HFF-Myc (cell line): ENCODE data around the gene TRMT10A.

Experiments
- DNase-seq: peaks from one replicate; pipeline ENCODE4 v3.0.0-alpha.2; 2011; ENCODE audit warnings: low read depth; ENCODE audit errors: extremely low read depth
- H3K4me3 ChIP-seq: replicated peaks from 2 replicates; pipeline ENCODE4 v1.5.1; 2011; ENCODE audit warnings: low read depth, mild to moderate bottlenecking, control low read depth, low read length
- TF ChIP-seq, protein P1 (sequence below): IDR thresholded peaks from 2 replicates; pipeline ENCODE4 v1.5.1; 2012; ENCODE audit warnings: mild to moderate bottlenecking, low read depth, low read length, control low read depth; ENCODE audit errors: missing control alignments

TRMT10A gene

DNA sequence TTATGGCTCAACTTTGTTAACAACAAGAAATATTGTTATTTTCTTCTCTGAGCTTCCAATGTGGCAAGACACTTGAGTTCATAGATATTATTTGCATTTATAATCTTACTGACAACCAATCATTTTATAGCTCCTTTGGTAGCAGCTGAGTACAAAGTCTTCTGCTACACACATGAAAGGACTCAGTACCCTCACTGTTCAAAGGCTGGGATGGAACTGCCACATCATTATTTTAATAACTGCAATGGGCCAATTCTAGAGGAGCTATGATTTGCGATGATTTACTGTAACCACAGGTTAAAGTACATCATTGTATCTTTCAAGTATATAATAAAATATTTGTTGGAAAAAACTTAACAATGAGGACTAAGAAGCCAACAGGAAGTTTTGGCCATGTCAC lies 21.7 kb upstream of the TRMT10A start:
- TF ChIP-seq, protein P1, sequence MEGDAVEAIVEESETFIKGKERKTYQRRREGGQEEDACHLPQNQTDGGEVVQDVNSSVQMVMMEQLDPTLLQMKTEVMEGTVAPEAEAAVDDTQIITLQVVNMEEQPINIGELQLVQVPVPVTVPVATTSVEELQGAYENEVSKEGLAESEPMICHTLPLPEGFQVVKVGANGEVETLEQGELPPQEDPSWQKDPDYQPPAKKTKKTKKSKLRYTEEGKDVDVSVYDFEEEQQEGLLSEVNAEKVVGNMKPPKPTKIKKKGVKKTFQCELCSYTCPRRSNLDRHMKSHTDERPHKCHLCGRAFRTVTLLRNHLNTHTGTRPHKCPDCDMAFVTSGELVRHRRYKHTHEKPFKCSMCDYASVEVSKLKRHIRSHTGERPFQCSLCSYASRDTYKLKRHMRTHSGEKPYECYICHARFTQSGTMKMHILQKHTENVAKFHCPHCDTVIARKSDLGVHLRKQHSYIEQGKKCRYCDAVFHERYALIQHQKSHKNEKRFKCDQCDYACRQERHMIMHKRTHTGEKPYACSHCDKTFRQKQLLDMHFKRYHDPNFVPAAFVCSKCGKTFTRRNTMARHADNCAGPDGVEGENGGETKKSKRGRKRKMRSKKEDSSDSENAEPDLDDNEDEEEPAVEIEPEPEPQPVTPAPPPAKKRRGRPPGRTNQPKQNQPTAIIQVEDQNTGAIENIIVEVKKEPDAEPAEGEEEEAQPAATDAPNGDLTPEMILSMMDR = no peak
- no peak for DNase-seq
- no peak overlapping the region for H3K4me3 ChIP-seq

DNA sequence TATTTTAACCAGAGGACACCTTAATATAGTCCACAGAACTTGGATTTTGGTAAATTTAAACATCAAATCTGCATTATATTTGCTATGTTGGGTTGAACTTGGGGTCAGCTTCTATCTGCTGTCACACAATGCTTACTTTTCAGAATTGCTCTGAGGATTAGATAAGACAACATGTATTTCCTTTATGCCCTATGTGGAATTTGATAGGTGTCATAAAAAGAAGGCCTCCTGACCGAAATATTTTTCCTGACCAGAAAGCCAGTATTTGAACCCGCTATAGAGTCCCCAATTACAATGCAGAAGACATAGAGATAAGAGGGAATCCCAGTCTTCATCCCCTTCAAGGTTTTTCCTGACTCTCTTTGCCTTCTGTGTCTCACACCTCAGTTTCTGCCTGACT lies 14.9 kb upstream of the TRMT10A start:
- no peak for DNase-seq
- no peak overlapping the region for H3K4me3 ChIP-seq
- TF ChIP-seq, protein P1 = no peak

DNA sequence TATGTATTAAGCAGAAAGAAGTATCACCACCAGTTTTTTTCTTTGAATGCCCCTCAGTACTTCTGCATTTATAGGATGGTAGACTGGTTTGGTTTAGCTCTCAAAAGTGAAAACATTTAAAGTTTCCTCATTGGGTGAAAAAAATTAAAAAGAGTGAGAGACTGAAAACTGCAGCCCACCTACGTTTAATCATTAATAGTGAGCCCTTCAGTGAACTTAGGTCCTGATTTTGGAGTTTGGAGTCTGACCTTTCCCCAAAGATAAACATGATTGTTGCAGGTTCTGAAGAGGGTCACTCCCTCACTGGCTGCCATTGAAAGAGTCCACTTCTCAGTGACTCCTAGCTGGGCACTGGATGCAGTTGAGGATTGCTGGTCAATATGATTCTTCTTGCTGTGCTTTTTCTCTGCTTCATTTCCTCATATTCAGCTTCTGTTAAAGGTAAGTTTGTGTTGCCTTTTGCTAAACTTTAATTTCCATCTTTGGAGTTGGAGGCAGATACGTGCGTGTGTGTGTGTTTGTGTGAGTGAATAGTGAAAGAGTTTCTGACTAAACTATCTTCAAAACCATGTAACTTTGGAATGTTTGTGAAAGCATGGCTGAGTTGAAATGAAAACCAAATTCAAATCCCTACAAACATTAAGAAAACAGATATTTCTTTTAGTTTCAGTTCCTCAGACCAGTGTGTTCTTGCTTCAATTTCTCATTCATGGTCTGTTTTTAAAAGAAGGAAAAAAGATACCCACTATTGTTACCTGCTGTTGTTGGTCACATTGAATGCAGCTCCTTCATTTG lies 10.9 kb upstream of the TRMT10A start, which contains the start of gene MTTP:
MTTP (plus strand) TSS at position 295 of the 795 bp plus-strand sequence; CDS start at position 381, 86 bp downstream.
- no peak within 1 kb of the TSS for H3K4me3 ChIP-seq
- TF ChIP-seq, protein P1 = no peak
- no peak for DNase-seq

DNA sequence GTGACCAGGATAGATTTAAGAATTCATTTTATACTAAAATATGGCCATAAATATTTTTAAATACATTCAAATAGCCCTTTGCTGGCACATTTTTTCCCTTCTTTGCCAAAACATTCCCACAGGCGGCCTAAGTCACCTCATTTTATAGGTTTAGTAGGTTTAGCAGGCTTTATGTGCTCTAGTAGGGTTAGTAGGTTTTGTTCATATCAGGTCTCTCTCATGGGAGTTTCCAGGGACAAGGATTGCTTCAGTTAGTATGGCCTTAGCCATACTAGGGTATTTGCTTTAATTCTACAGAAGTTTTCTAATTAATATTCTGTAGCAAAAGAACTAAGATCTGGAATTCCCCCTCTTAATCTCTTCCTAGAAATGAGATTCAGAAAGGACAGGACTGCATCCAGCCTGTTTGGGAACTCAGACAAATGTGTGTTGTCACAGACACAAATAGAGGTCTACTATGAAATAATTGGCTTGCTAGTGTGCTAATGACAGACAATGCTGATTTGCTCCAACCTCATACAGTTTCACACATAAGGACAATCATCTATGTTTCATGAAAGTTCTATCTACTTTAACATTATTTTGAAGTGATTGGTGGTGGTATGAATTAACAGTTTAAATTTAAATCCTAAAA lies 10.0 kb upstream of the TRMT10A start:
- H3K4me3 ChIP-seq = no peak overlapping the region
- TF ChIP-seq, protein P1 = no peak
- DNase-seq = no peak

DNA sequence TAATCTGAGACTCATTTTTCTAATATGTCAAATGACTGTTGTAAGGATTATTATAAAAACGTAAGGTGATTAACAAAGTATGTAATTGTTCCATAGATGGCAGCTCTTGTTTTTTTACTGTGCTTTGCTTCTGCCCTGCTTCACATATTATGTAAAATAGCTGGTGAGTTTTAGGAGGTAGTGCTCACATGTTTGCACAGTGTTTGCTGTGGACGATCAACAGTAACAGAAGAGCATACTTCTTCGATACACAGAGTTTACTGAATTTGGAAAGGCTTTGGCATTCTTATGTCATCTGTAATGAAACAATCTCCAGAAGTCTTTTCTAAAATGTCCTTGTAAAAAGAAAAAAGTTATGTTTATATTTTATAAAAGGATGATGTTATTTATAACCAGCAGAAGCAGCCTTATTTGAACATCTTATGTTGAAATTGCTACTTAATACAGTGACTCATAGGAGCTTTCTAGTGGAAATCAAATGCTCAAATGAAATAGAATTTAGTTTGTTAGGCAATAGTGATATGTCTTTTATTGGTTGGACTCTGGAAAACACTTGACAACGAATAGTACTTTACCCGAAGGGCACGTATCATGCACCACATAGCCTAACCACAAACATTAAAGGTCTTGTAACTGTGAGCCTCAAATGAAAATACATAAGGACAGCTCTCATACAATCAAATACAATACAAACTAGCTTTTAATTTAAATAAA lies 8.8 kb upstream of the TRMT10A start:
- no peak overlapping the region for H3K4me3 ChIP-seq
- no peak for DNase-seq
- TF ChIP-seq, protein P1 = no peak

DNA sequence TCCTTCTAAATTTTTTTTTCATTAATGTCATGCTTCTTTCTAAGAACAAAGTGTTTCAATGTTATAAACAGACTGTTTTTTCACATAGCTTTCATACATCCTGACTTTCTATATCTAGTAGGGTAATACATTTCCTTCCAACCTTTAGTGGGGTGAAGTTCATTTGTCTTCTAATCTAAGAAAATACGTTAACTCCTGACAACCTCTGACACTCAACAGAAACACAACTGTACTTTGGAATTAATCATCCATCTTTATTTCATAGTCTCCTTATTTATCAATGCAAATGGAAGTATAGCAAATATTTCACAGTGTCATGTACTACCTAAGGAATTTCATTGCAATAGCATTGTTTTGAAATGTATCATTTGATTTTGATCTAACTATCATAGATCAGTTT lies 8.0 kb upstream of the TRMT10A start:
- TF ChIP-seq, protein P1 = no peak
- H3K4me3 ChIP-seq = no peak overlapping the region
- no peak for DNase-seq
